ENCODE measurements around the gene CAMSAP2. TPM values are rescaled to one million over a fixed set of nuclear protein-coding genes. Genes with fewer than 3 reads are reported as not detected.

Gene CAMSAP2
- total RNA-seq, 1 experiment from 2014 or later, result 20.7 TPM

DNA sequence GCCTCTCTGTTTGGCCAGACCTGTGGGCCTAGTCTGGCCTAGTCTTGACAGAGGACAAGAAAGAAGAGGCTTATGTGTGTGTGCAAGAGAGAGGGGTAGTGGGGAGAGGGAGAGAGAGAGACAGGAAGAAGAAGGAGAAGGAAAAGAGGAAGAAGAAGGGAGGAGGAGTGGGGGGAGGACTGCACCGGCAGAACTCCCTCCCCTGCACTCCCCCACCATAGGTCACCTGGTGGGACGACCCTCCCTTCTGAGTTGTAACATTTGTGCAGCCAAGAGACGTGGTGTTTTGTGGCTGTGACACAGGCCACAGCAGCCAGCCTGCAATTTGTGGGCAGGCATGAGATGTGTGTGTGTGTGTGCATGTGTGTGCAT, 160.3 kb downstream of the CAMSAP2 start (continued):
- TF ChIP-seq, protein P1, sequence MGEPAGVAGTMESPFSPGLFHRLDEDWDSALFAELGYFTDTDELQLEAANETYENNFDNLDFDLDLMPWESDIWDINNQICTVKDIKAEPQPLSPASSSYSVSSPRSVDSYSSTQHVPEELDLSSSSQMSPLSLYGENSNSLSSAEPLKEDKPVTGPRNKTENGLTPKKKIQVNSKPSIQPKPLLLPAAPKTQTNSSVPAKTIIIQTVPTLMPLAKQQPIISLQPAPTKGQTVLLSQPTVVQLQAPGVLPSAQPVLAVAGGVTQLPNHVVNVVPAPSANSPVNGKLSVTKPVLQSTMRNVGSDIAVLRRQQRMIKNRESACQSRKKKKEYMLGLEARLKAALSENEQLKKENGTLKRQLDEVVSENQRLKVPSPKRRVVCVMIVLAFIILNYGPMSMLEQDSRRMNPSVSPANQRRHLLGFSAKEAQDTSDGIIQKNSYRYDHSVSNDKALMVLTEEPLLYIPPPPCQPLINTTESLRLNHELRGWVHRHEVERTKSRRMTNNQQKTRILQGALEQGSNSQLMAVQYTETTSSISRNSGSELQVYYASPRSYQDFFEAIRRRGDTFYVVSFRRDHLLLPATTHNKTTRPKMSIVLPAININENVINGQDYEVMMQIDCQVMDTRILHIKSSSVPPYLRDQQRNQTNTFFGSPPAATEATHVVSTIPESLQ (CRISPR knock-in tag; IDR thresholded peaks at IDR 0.05), result no peak
- TF ChIP-seq, protein P2, sequence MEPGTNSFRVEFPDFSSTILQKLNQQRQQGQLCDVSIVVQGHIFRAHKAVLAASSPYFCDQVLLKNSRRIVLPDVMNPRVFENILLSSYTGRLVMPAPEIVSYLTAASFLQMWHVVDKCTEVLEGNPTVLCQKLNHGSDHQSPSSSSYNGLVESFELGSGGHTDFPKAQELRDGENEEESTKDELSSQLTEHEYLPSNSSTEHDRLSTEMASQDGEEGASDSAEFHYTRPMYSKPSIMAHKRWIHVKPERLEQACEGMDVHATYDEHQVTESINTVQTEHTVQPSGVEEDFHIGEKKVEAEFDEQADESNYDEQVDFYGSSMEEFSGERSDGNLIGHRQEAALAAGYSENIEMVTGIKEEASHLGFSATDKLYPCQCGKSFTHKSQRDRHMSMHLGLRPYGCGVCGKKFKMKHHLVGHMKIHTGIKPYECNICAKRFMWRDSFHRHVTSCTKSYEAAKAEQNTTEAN (CRISPR knock-in tag; IDR thresholded peaks at IDR 0.05), result no peak
- TF ChIP-seq GRHL2 (CRISPR knock-in tag; IDR thresholded peaks at IDR 0.05; ENCODE audit: insufficient replicate concordance, severe bottlenecking), result no peak
- TF ChIP-seq, protein P3, sequence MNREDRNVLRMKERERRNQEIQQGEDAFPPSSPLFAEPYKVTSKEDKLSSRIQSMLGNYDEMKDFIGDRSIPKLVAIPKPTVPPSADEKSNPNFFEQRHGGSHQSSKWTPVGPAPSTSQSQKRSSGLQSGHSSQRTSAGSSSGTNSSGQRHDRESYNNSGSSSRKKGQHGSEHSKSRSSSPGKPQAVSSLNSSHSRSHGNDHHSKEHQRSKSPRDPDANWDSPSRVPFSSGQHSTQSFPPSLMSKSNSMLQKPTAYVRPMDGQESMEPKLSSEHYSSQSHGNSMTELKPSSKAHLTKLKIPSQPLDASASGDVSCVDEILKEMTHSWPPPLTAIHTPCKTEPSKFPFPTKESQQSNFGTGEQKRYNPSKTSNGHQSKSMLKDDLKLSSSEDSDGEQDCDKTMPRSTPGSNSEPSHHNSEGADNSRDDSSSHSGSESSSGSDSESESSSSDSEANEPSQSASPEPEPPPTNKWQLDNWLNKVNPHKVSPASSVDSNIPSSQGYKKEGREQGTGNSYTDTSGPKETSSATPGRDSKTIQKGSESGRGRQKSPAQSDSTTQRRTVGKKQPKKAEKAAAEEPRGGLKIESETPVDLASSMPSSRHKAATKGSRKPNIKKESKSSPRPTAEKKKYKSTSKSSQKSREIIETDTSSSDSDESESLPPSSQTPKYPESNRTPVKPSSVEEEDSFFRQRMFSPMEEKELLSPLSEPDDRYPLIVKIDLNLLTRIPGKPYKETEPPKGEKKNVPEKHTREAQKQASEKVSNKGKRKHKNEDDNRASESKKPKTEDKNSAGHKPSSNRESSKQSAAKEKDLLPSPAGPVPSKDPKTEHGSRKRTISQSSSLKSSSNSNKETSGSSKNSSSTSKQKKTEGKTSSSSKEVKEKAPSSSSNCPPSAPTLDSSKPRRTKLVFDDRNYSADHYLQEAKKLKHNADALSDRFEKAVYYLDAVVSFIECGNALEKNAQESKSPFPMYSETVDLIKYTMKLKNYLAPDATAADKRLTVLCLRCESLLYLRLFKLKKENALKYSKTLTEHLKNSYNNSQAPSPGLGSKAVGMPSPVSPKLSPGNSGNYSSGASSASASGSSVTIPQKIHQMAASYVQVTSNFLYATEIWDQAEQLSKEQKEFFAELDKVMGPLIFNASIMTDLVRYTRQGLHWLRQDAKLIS (CRISPR knock-in tag; IDR thresholded peaks at IDR 0.05; ENCODE audit: borderline replicate concordance), result no peak
- TF ChIP-seq, protein P4, sequence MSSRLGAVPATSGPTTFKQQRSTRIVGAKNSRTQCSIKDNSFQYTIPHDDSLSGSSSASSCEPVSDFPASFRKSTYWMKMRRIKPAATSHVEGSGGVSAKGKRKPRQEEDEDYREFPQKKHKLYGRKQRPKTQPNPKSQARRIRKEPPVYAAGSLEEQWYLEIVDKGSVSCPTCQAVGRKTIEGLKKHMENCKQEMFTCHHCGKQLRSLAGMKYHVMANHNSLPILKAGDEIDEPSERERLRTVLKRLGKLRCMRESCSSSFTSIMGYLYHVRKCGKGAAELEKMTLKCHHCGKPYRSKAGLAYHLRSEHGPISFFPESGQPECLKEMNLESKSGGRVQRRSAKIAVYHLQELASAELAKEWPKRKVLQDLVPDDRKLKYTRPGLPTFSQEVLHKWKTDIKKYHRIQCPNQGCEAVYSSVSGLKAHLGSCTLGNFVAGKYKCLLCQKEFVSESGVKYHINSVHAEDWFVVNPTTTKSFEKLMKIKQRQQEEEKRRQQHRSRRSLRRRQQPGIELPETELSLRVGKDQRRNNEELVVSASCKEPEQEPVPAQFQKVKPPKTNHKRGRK (CRISPR knock-in tag; IDR thresholded peaks at IDR 0.05; ENCODE audit: borderline replicate concordance), result no peak
- TF ChIP-seq RORB (CRISPR knock-in tag; IDR thresholded peaks at IDR 0.05), result no peak
- TF ChIP-seq FOXK1 (CRISPR knock-in tag; IDR thresholded peaks at IDR 0.05), result no peak
- TF ChIP-seq, protein P5, sequence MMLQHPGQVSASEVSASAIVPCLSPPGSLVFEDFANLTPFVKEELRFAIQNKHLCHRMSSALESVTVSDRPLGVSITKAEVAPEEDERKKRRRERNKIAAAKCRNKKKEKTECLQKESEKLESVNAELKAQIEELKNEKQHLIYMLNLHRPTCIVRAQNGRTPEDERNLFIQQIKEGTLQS (CRISPR knock-in tag; conservative IDR thresholded peaks at IDR 0.05), result no peak
- TF ChIP-seq, protein P6, sequence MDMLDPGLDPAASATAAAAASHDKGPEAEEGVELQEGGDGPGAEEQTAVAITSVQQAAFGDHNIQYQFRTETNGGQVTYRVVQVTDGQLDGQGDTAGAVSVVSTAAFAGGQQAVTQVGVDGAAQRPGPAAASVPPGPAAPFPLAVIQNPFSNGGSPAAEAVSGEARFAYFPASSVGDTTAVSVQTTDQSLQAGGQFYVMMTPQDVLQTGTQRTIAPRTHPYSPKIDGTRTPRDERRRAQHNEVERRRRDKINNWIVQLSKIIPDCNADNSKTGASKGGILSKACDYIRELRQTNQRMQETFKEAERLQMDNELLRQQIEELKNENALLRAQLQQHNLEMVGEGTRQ (CRISPR knock-in tag; IDR thresholded peaks at IDR 0.05), result no peak
- TF ChIP-seq CREM (CRISPR knock-in tag; IDR thresholded peaks at IDR 0.05), result no peak

DNA sequence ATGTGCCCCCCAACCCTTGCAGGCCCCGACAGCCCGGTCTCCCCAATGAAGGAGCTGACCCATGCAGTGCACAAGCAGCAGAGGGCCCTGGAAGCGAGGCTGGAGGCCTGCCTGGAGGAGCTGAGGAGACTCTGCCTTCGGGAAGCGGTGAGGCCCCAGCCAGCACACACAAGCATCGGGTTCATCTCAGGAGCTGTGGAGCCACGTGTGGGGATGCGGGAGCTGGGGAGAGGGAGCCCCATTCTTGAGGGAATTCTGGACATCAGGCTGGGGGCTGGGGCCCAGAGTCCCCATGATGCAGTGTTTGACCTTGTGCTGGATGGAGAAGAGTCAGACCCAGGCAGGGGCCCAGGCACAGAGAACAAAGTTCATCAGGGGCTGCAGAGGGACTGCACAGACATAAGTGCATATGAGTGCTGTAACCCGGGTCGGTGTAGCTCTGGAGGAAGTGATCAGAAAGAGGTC, 160.8 kb downstream of the CAMSAP2 start:
- POLR2A ChIA-PET, result interaction anchor here (1.0 kb wide), 2 partner anchors 11 to 230 kb away, joined by 3 read pairs; partner anchors contain the start of gene DDX59
- Mint-ChIP-seq H3K9me3 (no peaks in the 10 kb centered on the region), H3K27ac (peak overlapping the region; percentile 47; the same call in 1 of the 2 replicates), H3K4me3 (no peak overlapping the region), H3K4me1 (peaks cover 35% of the 10 kb centered on the region), H3K27me3 (ENCODE audit: low read depth) (no peaks in the 10 kb centered on the region), H3K36me3 (peaks cover 44% of the 10 kb centered on the region)
- CTCF ChIA-PET, result interaction anchor here (1.0 to 1.2 kb wide), 3 partner anchors 9 to 277 kb away, joined by 3 to 5 read pairs (median 4); no protein-coding TSS in a partner anchor
- TF ChIP-seq OVOL2 (CRISPR knock-in tag; IDR thresholded peaks at IDR 0.05; ENCODE audit: borderline replicate concordance) (no peak), JAZF1 (CRISPR knock-in tag; IDR thresholded peaks at IDR 0.05) (no peak), RORB (CRISPR knock-in tag; IDR thresholded peaks at IDR 0.05) (no peak), TP53 (CRISPR knock-in tag; IDR thresholded peaks at IDR 0.05) (no peak), ZBTB21 (CRISPR knock-in tag; IDR thresholded peaks at IDR 0.05; ENCODE audit: borderline replicate concordance) (no peak), ZNF396 (CRISPR knock-in tag; IDR thresholded peaks at IDR 0.05; ENCODE audit: borderline replicate concordance) (no peak)
- TF ChIP-seq, protein P7, sequence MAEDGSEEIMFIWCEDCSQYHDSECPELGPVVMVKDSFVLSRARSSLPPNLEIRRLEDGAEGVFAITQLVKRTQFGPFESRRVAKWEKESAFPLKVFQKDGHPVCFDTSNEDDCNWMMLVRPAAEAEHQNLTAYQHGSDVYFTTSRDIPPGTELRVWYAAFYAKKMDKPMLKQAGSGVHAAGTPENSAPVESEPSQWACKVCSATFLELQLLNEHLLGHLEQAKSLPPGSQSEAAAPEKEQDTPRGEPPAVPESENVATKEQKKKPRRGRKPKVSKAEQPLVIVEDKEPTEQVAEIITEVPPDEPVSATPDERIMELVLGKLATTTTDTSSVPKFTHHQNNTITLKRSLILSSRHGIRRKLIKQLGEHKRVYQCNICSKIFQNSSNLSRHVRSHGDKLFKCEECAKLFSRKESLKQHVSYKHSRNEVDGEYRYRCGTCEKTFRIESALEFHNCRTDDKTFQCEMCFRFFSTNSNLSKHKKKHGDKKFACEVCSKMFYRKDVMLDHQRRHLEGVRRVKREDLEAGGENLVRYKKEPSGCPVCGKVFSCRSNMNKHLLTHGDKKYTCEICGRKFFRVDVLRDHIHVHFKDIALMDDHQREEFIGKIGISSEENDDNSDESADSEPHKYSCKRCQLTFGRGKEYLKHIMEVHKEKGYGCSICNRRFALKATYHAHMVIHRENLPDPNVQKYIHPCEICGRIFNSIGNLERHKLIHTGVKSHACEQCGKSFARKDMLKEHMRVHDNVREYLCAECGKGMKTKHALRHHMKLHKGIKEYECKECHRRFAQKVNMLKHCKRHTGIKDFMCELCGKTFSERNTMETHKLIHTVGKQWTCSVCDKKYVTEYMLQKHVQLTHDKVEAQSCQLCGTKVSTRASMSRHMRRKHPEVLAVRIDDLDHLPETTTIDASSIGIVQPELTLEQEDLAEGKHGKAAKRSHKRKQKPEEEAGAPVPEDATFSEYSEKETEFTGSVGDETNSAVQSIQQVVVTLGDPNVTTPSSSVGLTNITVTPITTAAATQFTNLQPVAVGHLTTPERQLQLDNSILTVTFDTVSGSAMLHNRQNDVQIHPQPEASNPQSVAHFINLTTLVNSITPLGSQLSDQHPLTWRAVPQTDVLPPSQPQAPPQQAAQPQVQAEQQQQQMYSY (CRISPR knock-in tag; IDR thresholded peaks at IDR 0.05), result no peak
- TF ChIP-seq, protein P8, sequence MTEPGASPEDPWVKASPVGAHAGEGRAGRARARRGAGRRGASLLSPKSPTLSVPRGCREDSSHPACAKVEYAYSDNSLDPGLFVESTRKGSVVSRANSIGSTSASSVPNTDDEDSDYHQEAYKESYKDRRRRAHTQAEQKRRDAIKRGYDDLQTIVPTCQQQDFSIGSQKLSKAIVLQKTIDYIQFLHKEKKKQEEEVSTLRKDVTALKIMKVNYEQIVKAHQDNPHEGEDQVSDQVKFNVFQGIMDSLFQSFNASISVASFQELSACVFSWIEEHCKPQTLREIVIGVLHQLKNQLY (CRISPR knock-in tag; IDR thresholded peaks at IDR 0.05), result no peak
- no peak for DNase-seq (ENCODE audit: low spot score)
- ATAC-seq, result no peak
